HepG2 (cell line): Measurements from ENCODE around the gene IGLON5. TPM values are rescaled to one million over a fixed set of nuclear protein-coding genes. Genes with fewer than 3 reads are reported as not detected.
A peak's percentile ranks its signal among the peaks of the same experiment; 100 is the strongest.

Experiments
- ASH2L ChIP-seq: fragments of 300-600, 200-600 bp; sonication (generic); IDR thresholded peaks from 2 replicates; pipeline ENCODE4 v1.7.0; 2017; ENCODE audit warnings: low read depth, mild to moderate bottlenecking, moderate library complexity, mixed read lengths, low read length; ENCODE audit not compliant: insufficient read length
- BRD4 ChIP-seq: sonication (generic); formaldehyde crosslinking; IDR thresholded peaks from 2 replicates; pipeline ENCODE4 v1.4.0; 2020; ENCODE audit warnings: missing genetic modification reagents
- EEA1 ChIP-seq: sonication (generic); formaldehyde crosslinking; IDR thresholded peaks from 2 replicates; pipeline ENCODE4 v1.5.1; 2020; ENCODE audit warnings: mild to moderate bottlenecking, missing genetic modification reagents, borderline replicate concordance
- FOSL1 ChIP-seq: sonication (generic); formaldehyde crosslinking; IDR thresholded peaks from 2 replicates; pipeline ENCODE4 v1.9.0; 2021; ENCODE audit warnings: missing genetic modification reagents, borderline replicate concordance
- GLI4 ChIP-seq: sonication (generic); formaldehyde crosslinking; IDR thresholded peaks from 2 replicates; pipeline ENCODE4 v1.5.1; 2020; ENCODE audit warnings: missing genetic modification reagents, mild to moderate bottlenecking, moderate library complexity, borderline replicate concordance
- MAX ChIP-seq: IDR thresholded peaks from 2 replicates; pipeline ENCODE4 v1.6.1; 2012; ENCODE audit warnings: inconsistent platforms
- MIXL1 ChIP-seq: IDR thresholded peaks from 2 replicates; pipeline ENCODE4 v1.6.1; 2016
- PAX8 ChIP-seq: sonication (generic); formaldehyde crosslinking; IDR thresholded peaks from 2 replicates; pipeline ENCODE4 v1.8.0; 2022; ENCODE audit warnings: mild to moderate bottlenecking, missing genetic modification reagents, borderline replicate concordance
- POLR2G ChIP-seq: fragments of 200-400 bp; formaldehyde crosslinking; IDR thresholded peaks from 2 replicates; pipeline ENCODE4 v1.6.1; 2018; ENCODE audit warnings: mild to moderate bottlenecking, low read depth, low read length, moderate library complexity
- REXO4 ChIP-seq: sonication (generic); formaldehyde crosslinking; IDR thresholded peaks from 2 replicates; pipeline ENCODE4 v1.8.0; 2022; ENCODE audit warnings: missing genetic modification reagents, mild to moderate bottlenecking, borderline replicate concordance
- SCMH1 ChIP-seq: sonication (generic); formaldehyde crosslinking; IDR thresholded peaks from 2 replicates; pipeline ENCODE4 v1.9.0; 2021; ENCODE audit warnings: missing genetic modification reagents, mild to moderate bottlenecking, borderline replicate concordance
- TRIM22 ChIP-seq: fragments of 450-650 bp; IDR thresholded peaks from 2 replicates; pipeline ENCODE4 v1.6.1; 2017
- ZBTB21 ChIP-seq: sonication (generic); formaldehyde crosslinking; IDR thresholded peaks from 2 replicates; pipeline ENCODE4 v1.4.0; 2020; ENCODE audit warnings: missing genetic modification reagents
- ZNF10 ChIP-seq: sonication (generic); formaldehyde crosslinking; IDR thresholded peaks from 2 replicates; pipeline ENCODE4 v1.4.0; 2020; ENCODE audit warnings: mild to moderate bottlenecking, low read depth, missing genetic modification reagents, borderline replicate concordance
- ZNF317 ChIP-seq: sonication (generic); formaldehyde crosslinking; IDR thresholded peaks from 2 replicates; pipeline ENCODE4 v1.5.0; 2020; ENCODE audit warnings: mild to moderate bottlenecking, missing genetic modification reagents
- ZNF451 ChIP-seq: sonication (generic); formaldehyde crosslinking; IDR thresholded peaks from 2 replicates; pipeline ENCODE4 v1.5.0; 2020; ENCODE audit warnings: mild to moderate bottlenecking, missing genetic modification reagents
- ZNF549 ChIP-seq: sonication (generic); formaldehyde crosslinking; IDR thresholded peaks from 2 replicates; pipeline ENCODE4 v1.5.0; 2020; ENCODE audit warnings: missing genetic modification reagents
- ZNF552 ChIP-seq: sonication (generic); formaldehyde crosslinking; IDR thresholded peaks from 2 replicates; pipeline ENCODE4 v1.9.0; 2022; ENCODE audit warnings: missing genetic modification reagents, mild to moderate bottlenecking, borderline replicate concordance
- ZNF567 ChIP-seq: sonication (generic); formaldehyde crosslinking; IDR thresholded peaks from 2 replicates; pipeline ENCODE4 v1.8.1; 2023; ENCODE audit warnings: mild to moderate bottlenecking, missing genetic modification reagents, borderline replicate concordance
- ZNF589 ChIP-seq: sonication (generic); formaldehyde crosslinking; conservative IDR thresholded peaks from 2 replicates; pipeline ENCODE4 v1.8.0; 2022; ENCODE audit warnings: mild to moderate bottlenecking, moderate library complexity, missing genetic modification reagents
- ZNF709 ChIP-seq: sonication (generic); formaldehyde crosslinking; IDR thresholded peaks from 2 replicates; pipeline ENCODE4 v1.5.0; 2020; ENCODE audit warnings: mild to moderate bottlenecking, missing genetic modification reagents
- ZNF761 ChIP-seq: sonication (generic); formaldehyde crosslinking; conservative IDR thresholded peaks from 2 replicates; pipeline ENCODE4 v1.4.0; 2020; ENCODE audit warnings: mild to moderate bottlenecking, missing genetic modification reagents
- ZSCAN22 ChIP-seq: sonication (generic); formaldehyde crosslinking; IDR thresholded peaks from 2 replicates; pipeline ENCODE4 v1.4.0; 2020; ENCODE audit warnings: mild to moderate bottlenecking, missing genetic modification reagents
- polyA plus RNA-seq, 8 experiments: library from polyadenylated mRNA; depleted of rRNA in 3 of 8; stranded (reverse) in 7 of 8; unstranded in 1 of 8; fragments of >200 nt; fragmentation: Illumina TruSeq in 4 of 8; extraction: Trizol in 4 of 8; gene quantifications; 2 replicates each; pipeline versions ENCODE4 v1.2.1 to v1.2.3, GENCODE V29; 2011 to 2016; ENCODE audit warnings: low read depth in 4 of 8, missing spikeins in 1 of 8, mixed read lengths in 1 of 8; ENCODE audit not compliant: insufficient read depth in 1 of 8
- total RNA-seq, 5 experiments: library from RNA; depleted of rRNA; stranded (reverse); fragments of >200 nt; fragmentation: Illumina TruSeq; extraction: Trizol; gene quantifications; 2 replicates each; pipeline ENCODE4 v1.2.3, GENCODE V29; 2016; ENCODE audit warnings: low read depth in 1 of 5
- TF ChIP-seq, protein P1 (sequence below): sonication (generic); formaldehyde crosslinking; IDR thresholded peaks from 2 replicates; pipeline ENCODE4 v1.5.1; 2020; ENCODE audit warnings: missing genetic modification reagents, mild to moderate bottlenecking, borderline replicate concordance
- TF ChIP-seq, protein P2 (sequence below): sonication (generic); formaldehyde crosslinking; conservative IDR thresholded peaks from 2 replicates; pipeline ENCODE4 v1.4.0; 2020; ENCODE audit warnings: missing genetic modification reagents

The IGLON5 gene
- total and polyA plus RNA-seq, 2 of the 13 experiments (the other 11 are each of a cell fraction or from before 2014, with no cell fraction given), result 0.04 to 5.7 TPM

DNA sequence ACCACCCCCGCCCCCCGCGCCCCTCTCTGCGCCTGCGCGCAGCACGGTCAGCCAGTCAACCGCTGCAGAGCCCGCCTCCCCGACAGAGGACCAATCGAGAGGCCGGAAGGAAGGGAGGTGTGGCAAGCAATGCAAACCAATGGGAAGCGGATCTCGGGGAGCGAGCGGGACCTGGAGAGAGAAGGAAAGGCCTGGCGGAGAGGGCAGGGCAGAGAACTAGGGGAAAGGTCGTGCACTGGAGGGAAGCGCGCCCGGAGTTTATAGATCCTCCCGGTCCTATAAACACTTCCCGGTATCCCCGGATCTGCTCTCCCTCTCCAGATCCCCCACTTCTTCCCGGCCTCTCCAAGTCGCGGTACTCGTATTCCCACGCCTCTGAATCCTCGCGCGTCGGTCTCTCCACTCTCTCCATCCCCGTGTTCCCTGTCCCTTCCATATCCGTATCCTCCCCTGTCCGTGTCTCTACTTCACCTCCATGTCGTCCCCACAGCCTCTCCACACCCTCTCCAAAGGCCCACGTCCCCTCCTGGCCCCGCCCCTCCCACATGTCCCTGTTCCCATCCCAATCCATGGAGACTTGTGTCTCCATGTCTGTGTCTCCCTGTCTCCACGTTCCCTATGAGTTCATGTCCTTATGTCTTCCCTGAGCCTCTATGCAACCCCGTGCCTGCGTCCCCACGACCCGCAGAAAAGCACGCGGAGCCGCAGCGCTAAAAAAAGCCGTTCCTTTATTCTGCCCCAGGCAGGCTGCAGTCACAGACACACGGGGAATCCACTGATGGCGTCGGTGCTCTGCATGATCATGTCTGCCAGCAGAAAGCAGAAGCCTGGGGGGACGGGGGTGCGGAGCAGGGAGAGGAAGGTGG is 55.2 kb downstream of the IGLON5 start (continued):
- TF ChIP-seq MIXL1 (CRISPR knock-in tag) (no peak), SCMH1 (no peak), ZNF761 (CRISPR knock-in tag) (no peak; the same call in 1 of the 2 replicates), ZNF10 (CRISPR knock-in tag) (no peak), POLR2G (peak; percentile 88), ZNF451 (CRISPR knock-in tag) (no peak), ASH2L (no peak), EEA1 (CRISPR knock-in tag) (no peak), FOSL1 (CRISPR knock-in tag) (no peak), ZNF709 (no peak; the same call in 1 of the 2 replicates), ZSCAN22 (CRISPR knock-in tag) (no peak), REXO4 (CRISPR knock-in tag) (no peak), TRIM22 (no peak), ZNF552 (CRISPR knock-in tag) (no peak; the same call in 1 of the 2 replicates), ZNF317 (no peak), GLI4 (CRISPR knock-in tag) (no peak), ZNF549 (CRISPR knock-in tag) (no peak), PAX8 (no peak), ZNF567 (CRISPR knock-in tag) (no peak), BRD4 (CRISPR knock-in tag) (peak; percentile 85; the same call in 1 of the 2 replicates), ZNF589 (no peak), ZBTB21 (CRISPR knock-in tag) (no peak), MAX (peak; percentile 17; the same call in 1 of the 2 replicates)
- TF ChIP-seq, protein P1, sequence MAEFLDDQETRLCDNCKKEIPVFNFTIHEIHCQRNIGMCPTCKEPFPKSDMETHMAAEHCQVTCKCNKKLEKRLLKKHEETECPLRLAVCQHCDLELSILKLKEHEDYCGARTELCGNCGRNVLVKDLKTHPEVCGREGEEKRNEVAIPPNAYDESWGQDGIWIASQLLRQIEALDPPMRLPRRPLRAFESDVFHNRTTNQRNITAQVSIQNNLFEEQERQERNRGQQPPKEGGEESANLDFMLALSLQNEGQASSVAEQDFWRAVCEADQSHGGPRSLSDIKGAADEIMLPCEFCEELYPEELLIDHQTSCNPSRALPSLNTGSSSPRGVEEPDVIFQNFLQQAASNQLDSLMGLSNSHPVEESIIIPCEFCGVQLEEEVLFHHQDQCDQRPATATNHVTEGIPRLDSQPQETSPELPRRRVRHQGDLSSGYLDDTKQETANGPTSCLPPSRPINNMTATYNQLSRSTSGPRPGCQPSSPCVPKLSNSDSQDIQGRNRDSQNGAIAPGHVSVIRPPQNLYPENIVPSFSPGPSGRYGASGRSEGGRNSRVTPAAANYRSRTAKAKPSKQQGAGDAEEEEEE (CRISPR knock-in tag), result no peak
- TF ChIP-seq, protein P2, sequence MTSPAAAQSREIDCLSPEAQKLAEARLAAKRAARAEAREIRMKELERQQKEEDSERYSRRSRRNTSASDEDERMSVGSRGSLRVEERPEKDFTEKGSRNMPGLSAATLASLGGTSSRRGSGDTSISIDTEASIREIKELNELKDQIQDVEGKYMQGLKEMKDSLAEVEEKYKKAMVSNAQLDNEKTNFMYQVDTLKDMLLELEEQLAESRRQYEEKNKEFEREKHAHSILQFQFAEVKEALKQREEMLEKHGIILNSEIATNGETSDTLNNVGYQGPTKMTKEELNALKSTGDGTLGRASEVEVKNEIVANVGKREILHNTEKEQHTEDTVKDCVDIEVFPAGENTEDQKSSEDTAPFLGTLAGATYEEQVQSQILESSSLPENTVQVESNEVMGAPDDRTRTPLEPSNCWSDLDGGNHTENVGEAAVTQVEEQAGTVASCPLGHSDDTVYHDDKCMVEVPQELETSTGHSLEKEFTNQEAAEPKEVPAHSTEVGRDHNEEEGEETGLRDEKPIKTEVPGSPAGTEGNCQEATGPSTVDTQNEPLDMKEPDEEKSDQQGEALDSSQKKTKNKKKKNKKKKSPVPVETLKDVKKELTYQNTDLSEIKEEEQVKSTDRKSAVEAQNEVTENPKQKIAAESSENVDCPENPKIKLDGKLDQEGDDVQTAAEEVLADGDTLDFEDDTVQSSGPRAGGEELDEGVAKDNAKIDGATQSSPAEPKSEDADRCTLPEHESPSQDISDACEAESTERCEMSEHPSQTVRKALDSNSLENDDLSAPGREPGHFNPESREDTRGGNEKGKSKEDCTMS (CRISPR knock-in tag), result no peak
